ENCODE measurements around the gene PPP1R1A.

DNA sequence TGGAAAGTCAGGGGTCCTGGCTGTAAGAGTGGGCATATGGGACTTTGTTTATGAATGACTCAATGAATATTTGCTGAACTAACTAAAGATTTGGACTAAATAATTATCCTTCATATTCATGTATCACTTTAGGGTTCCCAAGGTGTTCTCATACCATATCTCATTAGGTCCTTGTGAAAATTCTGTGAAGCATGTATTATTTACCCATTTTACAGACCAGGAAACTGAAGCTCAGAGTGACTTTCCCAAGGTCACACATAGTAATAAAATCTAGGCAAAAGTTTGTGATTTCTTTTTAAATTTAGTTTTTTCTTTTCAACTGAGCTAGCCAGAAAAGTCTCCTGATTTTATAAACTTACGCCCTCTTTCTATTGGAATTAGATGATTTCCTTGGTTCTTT lies 29.7 kb downstream of the PPP1R1A start:
- no peak for TF ChIP-seq CTCF (IDR thresholded peaks at IDR 0.05)
- no peak for TF ChIP-seq EP300 (IDR thresholded peaks at IDR 0.05)
